HS-5 (cell line): ENCODE data around the gene SNCB.
"Not testable (repeated sequence)": the region's sequence is repeated elsewhere in the genome, so short reads cannot be mapped to it uniquely, and the experiment has no call there.

Experiments
- DNase-seq: peaks from one replicate; pipeline ENCODE4 v3.0.0-alpha.2; 2012; ENCODE audit warnings: low read depth

The SNCB gene

DNA sequence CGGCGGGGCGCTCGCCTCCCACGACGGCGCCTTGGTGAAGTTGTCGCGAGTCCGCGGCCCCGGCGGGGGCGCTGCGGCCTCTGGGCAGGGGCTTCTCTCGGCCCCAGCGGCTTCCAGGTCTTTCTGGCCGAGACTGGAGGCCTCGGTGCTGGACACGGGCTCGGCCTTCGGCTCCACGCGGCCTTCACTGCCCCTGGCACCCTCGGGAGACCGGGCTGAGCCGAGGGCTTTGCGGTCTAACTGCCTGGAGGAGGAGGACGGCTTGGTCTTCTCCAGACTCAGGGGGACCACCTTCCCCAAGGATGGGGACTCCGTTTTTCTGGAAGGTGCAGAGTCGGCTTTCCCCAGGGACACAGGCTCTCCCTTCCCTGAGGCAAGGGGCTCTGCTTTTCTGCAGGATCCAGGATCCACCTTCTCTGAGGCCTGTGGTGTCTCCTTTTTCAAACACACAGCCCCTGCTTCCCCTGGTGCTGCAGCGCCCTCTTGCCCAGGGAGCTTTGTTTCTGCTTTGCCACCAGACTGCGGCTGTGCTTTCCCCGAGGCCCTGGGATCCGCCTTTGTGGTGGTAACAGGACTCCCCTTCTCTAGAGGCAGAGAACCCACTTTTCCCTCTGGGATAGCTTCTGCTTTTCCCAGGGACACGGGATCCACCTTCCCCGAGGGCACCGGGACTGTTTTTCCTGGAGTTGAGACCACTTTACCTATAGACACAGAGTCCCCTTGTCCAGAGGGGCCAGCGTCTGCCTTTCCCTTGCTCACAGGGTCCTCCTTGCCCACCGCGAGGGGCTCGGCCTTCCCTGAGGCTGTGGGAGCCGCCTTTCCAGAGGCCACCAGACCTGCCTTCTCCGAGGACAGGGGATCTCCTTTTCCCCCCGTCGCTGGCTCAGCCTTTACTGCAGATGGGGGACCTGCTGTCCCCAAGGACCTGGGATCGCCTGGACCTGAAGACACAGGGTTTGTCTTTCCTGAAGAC is 32.6 kb downstream of the SNCB start:
- DNase-seq: no peak

DNA sequence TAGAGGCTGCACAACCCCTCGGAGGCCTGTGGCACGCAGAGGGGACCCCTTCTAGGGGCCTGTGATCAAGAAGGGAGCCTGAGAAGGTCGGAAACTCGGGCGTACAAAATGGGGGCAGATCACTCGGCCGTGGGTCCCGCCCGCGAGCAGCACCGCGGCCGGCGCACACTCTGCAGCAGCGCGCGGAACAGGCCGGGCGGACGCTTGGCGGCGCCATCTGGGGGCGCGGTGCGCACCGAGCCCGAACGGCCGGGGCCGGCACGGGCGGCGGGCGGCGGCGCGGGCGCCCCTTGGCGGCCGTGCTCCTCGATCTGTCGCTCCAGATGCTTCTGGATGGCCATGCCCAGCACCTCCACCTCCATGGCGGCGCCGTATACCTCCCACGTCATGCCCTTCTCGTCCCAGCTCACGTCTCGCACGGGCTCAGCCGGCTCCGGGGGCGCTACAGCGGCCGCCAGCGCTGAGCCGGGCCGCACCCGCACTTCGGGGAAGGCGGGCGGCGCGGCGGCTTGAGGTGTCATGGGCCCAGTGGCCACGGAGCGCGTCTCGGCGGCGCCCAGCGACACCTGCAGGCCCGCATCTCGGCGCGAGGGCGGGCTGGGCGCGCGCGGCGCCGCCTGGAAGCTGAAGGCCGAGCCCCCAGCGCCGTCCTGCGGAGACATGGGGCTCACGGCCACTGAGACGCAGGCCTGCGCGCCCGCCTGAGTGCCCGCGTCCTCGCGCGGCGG is 33.5 kb downstream of the SNCB start:
- DNase-seq: no peak

DNA sequence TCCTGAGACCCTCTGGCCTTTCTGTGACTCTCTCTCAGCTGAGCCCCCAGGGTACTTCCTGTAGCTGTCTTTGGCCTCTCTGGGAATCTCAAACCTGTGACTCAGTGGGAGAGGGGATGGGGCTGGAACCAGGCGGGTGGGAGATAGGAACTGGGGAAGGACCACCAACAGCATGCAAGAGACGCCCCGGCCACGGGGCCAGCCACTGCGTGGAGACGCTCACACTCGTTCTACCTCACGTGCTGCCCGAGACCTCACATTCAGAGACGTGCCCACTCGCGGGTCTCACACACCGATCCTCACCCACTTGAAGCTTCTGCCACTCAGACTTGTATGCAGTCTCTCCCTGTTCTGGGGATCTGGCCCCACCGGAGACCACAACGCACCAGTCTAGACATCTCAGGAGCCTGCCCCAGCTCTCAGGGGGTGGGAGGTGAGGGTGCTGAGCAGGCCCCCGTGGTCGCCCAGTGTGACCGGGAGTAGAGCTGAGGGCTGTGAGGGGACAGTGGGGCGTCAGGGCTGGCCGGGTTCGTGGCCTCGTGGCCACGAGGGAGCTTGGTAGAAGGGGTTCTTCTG is 34.2 kb downstream of the SNCB start:
- DNase-seq: no peak

DNA sequence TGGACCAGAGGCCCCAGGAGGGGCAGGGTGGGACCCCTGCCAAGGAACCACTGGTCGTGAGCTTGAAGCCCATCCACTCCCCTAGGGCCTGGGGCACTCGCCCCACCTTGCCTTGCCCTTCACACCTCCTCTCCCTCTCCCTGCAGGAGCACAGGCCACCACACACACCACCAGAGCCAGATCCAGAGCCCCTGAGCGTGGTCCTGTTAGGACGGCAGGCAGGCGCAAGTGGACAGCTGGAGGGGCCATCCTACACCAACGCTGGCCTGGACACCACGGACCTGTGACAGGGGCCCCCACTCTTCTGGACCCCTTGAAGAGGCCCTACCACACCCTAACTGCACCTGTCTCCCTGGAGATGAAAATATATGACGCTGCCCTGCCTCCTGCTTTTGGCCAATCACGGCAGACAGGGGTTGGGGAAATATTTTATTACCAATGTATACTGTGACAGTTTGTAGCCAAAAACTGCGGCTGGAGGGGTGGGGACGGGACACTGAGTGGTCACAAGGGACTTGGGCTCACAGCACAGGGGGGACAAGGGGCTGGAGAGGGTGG is 34.9 kb downstream of the SNCB start:
- DNase-seq: no peak

DNA sequence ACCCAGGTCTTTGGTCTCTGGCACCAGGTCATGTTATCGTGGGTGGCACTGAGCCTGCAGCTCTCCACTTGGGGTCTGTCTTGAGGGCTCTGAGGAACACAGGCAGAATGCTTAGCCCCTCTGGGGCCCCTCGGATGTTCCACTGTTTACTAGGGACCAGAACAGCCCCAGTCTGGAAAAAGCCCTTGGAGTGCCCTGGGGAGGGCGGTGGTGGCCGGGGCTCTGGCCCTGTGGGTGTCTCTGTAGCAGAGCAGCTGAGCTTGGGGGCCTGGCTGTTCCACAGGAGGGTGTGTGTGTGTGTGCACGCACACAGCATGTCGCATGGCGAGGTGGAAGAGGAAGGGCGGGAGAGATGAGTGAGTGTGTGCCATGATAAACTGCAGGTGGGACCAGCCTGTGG is 35.8 kb downstream of the SNCB start:
- DNase-seq: no peak

DNA sequence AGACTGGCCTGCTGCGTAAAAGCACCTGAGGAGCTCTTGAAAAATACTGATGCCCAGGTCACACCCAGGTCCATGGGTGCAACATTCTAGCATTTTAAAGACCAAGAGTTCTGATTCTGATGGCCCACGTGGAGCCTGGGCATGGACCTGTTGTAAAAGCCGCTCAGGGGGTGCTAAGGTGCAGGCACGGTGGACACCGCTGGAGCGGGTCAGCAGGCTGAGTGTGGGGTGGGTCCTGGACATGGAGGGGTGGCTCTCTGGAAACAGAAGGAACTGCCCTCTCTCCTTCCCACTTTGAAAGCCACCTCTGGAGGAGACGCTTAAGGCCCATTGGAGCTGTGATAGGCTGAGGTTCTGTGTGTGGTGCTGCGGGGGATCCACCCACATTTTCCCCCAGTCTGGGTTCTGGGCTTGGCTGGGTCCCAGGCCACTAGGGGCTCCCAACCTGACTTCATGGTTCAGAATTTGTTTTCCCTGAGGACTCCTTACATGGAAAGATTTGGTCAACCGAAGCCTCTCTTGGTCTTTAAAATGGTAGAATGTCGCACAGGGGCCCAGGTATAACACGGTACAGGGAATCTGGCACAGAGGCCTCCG is 37.0 kb downstream of the SNCB start:
- DNase-seq: no peak

DNA sequence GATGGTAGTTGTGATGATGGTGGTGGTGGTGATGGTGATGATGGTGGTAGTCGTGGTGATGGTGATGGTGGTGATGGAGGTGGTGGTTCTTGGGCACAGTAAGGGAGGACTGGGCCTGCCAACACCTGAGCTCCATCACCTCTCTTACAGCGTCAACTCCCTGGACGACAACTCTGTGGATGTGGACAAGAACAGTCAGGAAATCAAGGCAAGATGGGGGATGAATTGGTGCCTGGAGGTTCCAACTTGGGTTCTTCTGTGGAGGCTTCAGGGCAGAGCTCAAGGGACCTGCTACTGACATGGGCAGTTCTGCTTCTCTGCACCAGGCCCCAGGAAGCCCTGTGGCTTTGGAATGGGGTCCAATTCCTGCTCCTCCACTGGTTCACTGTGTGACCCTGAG is 37.8 kb downstream of the SNCB start:
- DNase-seq: no peak

DNA sequence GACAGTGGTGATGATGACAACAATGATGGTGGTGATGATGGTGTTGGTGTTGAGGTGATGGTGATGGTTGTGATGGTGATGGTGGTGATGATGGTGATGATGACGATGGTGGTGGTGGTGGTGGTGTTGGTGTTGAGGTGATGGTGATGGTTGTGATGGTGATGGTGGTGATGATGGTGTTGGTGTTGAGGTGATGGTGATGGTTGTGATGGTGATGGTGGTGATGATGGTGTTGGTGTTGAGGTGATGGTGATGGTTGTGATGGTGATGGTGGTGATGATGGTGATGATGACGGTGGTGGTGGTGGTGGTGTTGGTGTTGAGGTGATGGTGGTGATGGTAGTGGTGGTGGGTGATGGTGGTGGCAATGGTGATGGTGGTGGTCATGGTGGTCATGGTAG is 38.7 kb downstream of the SNCB start:
- DNase-seq: not testable (repeated sequence)

DNA sequence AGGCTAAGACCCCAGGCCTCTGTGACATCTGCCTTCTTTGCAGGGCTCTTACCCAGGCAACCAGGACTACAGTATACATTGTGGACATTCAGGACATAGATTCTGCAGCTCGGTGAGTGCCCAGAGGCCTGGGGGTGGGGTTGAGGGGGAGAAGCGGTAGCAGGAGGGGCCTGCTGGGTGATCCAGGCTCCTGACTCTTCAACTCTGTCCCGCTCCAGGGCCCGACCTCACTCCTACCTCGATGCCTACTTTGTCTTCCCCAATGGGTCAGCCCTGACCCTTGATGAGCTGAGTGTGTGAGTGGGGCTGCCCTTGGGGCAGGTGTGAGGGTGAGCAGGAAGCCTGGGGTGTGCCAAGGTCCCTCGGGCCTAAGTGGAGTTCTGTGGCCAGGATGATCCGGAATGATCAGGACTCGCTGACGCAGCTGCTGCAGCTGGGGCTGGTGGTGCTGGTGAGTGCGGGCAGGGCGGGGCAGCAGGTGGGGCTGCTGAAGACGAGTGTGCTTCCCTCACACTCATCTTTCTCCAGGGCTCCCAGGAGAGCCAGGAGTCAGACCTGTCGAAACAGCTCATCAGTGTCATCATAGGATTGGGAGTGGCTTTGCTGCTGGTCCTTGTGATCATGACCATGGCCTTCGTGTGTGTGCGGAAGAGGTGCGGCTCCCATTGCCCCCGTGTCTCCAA is 40.2 kb downstream of the SNCB start:
- no peak for DNase-seq

DNA sequence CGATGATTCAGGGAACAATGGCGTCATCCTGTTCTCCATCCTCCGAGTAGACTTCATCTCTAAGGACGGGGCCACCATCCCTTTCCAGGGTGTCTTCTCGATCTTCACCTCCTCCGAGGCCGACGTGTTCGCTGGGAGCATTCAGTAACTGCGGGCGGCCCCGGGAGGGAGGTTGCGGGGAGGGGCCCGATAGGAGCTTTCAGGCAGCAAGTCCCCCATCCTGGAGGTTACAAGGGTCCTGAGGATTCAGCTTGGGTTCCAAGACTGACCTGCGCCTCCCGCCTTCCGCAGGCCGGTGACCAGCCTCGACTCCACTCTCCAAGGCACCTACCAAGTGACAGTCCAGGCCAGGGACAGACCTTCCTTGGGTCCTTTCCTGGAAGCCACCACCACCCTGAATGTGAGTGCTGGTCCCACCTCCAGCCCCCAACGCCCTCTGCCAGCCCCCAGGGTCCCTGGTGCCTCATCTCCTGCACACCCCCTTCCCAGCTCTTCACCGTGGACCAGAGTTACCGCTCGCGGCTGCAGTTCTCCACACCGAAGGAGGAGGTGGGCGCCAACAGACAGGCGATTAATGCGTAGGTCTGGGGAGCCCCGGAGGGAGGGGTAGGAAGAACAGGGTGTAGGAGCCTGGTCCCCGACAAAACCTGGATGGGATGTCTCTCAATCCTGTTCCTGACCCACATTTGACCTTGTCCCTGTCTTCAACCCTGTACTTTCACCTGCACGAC is 41.1 kb downstream of the SNCB start:
- DNase-seq: no peak

DNA sequence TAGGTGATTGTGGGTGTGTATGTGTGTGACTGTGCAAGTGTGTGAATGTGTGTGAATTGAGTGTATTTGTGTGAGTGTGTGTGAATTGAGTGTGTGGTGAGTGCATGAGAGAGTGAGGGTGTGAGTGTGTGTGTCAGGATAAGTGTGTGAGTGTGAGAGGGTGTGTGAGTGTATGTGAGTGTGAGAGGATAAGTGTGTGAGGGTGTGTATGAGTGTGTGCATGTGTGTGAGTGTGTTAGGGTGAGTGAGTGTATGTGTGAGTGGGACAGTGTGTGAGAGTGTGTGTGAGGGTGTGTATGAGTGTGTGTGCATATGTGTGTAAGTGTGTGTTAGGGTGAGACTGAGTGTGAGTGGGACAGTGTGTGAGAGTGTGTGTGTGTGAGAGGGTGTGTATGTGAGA is 42.0 kb downstream of the SNCB start:
- no peak for DNase-seq

DNA sequence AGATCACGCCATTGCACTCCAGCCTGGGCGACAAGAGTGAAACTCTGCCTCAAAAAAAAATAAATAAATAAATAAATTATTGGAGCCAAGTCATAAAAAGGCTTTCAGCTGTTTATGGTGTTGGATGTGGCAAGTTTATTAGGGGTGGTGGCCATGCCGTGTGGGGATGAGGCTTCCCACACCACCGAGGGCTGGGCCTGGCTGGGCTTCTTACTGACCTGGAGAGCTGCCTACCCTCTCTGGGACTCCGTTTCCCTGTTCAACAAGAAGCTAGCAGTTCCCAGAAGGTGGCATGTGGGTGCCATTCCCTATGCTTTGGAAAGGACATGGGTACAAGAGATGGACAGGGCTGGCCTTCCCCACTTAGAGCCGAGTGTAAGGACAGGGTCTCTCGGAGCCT is 42.9 kb downstream of the SNCB start:
- DNase-seq: no peak

DNA sequence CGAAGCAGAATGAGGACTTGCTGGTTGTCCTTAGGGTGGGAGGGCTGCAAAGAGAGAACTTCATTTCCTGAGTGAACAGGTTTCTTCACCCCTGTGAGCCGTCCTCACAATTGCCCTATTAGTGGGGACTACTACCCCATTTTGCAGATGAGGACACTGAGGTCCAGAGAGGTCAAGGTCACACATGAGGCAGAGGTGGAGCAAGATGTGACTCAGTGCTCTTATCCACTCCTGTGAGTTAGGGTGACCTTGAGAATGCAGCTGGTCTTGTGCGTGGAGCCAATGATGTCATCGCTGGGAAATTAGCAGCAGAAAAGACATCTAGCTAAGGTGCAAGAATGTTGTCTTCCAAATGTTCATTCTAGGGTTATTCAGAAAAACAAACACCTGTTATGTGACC is 47.3 kb downstream of the SNCB start:
- no peak for DNase-seq

DNA sequence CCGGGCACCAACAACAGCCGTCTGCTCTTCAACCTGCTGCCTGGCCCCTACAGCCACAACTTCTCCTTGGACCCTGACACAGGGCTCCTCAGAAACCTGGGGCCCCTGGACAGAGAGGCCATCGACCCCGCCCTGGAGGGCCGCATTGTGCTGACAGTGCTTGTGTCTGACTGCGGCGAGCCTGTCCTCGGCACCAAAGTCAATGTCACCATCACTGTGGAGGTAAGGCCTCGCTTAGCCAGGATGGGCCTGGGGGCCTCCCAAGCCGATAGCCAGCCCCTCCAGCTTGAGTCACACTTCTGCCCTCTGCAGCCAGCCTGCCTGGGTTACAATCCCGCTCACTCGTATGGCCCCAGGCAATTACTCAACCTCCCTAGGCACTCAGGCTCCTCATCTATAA is 49.0 kb downstream of the SNCB start:
- DNase-seq: no peak

DNA sequence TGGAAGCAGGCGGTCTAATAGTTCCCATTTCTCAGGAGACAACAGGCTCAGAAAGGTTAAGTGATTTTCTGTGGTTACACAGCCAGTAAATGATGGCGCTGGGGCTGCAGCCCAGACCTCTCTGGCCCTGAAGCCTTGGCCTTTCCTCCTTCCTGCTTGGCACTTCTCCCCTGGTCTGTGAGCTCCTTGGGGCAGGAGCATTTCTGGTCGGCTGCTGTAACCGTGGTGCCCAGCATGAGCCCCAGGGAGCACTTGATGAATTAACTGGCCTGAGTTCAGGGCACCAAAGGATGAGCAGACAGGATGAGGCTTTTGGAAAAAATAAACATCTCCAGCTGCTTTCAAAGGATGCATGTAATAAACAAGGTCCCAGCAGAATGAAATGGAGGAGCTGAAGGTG is 51.0 kb downstream of the SNCB start:
- no peak for DNase-seq

DNA sequence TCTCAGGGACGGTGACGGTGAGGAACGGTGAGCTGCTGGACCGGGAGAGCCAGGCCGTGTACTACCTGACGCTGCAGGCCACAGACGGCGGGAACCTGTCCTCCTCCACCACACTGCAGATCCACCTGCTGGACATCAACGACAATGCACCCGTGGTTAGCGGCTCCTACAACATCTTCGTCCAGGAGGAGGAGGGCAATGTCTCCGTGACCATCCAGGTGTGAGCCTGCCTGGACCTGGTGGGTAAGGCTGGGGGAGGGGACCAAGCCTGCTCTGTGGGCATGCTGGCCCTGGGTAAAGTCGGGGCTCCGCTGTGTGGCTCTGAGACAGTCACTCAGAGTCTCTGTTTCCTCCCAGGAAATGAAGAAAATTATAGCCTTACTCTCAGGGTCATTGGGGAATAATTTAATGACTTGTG is 51.9 kb downstream of the SNCB start:
- DNase-seq: no peak

DNA sequence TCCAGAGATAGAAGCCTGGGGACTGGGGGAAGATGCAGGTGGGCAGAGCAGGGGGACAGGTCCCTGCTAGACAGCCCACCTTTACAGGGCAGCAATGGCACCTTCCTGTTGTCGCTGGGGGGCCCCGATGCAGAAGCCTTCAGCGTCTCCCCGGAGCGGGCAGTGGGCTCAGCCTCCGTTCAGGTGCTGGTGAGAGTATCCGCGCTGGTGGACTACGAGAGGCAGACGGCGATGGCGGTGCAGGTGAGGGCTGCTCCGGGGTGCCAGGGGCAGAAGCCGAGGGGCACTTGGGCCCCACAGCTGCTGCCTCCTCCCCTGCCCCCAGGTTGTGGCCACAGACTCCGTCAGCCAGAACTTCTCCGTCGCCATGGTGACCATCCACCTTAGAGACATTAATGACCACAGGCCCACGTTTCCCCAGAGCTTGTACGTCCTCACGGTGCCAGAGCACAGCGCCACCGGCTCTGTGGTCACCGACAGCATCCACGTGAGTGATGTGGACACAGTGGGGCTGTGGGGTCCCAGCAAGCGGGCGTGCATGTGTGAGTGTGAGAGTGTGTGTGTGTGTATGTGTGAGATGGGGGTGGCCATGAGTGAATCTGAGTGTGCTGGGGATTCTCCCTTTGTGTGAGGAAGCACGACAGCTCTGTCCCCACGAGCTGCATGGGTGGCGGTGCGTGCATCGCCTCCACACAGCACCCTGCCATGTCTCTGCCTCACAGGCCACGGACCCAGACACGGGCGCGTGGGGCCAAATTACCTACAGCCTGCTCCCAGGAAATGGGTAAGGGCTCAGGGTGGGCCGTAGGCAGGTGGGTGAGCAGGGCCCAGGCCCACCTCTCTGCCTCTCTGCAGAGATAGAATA is 52.8 kb downstream of the SNCB start:
- no peak for DNase-seq

DNA sequence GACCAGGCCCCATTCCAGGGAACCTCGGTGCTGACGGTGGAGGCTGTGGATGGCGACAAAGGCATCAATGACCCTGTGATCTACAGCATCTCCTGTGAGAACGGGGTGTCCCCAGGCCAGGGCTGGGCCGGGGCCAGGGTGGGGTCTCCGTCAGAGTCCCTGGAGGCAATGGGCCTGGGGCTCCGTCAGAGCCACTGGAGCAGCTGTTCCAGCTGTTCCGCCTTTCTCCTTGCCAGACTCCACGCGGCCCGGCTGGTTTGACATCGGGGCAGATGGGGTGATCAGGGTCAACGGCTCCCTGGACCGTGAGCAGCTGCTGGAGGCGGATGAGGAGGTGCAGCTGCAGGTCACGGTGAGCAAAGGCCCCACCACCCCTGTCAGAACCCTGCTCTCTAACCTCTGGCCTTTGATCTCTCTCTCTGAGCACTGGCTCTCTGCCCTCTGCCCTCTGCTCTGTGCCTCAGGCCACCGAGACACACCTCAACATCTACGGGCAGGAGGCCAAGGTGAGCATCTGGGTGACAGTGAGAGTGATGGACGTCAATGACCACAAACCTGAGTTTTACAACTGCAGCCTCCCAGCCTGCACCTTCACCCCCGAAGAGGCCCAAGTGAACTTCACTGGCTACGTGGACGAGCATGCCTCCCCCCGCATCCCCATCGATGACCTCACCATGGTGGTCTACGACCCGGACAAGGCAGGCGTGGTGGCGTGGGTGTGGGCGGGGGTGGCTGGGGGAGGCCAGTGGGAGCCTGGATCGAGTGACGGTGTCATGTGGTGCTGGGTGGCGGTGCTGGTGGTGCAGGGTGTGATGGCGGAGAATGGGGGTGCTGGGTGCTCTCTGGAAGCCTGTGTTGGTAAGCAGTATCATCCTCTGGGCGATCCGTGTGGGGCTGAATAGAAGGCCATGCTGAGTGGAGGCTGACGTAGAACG is 54.6 kb downstream of the SNCB start:
- no peak for DNase-seq

DNA sequence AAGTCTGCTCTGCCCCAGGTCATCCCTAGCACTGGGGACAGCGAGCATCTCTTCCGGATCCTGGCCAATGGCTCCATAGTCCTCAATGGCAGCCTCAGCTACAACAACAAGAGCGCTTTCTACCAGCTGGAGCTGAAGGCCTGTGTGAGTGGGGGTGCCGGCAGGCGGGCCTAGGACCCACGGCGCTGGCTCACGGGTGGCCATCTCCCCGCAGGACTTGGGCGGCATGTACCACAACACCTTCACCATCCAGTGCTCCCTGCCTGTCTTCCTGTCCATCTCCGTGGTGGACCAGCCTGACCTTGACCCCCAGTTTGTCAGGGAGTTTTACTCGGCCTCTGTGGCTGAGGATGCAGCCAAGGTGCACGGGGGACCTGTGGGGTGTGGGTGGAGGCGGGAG is 55.3 kb downstream of the SNCB start:
- no peak for DNase-seq
